SIG-M5 (cell line): ENCODE data around the gene MCFD2.
"Not testable (repeated sequence)": the region's sequence is repeated elsewhere in the genome, so short reads cannot be mapped to it uniquely, and the experiment has no call there.

Experiments
- DNase-seq: peaks from one replicate; lab custom pipeline; 2025; lab: John Stamatoyannopoulos, UW

MCFD2 gene

DNA sequence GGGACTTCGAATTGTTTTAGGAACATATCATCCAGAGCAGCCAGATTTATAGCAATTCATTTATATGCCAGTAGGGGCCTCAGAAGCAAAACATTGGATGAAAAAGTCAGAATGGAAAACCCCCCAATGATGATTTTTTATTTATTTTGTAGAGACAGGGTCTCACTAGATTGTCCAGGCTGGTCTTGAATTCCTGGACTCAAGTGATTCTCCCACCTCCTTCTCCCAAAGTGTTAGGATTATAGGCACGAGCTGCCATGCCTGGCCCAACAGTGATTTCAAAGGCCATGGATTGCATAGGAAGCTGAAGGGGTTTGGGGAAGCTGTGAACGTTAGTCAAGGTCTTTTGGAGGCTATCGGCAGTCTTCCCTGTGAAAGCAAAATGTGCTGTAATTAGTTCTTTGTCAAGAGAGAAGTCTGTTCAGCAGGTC is 21.9 kb upstream of the MCFD2 start:
- no peak for DNase-seq

DNA sequence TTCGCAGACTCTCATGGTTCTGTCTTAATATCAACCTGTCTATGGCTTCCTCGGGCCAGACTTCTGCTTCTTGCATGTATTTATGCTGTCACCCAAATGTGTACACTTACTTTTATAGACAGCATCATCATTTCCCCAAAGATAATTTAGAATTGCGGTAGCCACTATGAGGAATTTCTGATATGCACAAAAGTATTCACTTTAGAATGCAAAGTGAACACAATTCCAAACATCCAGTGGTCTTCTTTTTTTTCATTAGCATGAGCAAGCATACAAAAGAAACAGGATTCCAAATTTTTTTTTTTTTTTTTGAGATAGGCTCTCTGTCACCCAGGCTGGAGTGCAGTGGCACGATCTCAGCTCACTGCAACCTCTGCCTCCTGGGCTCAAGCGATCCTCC is 21.0 kb upstream of the MCFD2 start:
- no peak for DNase-seq

DNA sequence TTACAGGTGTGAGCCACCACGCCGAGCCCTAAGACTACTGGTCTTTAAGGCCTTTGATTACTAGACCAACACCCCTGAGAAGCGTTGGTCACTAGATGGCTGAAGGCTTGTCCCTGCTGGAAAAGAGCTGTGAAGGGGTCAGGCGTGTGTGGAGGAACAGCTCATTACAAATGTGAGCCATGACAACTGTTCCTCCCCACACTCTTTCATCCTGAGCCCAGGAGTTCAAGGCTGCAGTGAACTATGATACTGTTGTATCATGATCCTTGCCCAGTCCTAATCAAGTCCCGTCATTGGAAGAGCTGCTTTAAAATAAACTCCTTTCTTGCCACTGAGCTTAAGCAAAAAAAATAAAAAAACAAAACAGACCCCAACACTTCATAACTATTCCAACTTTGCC is 19.5 kb upstream of the MCFD2 start:
- no peak for DNase-seq

DNA sequence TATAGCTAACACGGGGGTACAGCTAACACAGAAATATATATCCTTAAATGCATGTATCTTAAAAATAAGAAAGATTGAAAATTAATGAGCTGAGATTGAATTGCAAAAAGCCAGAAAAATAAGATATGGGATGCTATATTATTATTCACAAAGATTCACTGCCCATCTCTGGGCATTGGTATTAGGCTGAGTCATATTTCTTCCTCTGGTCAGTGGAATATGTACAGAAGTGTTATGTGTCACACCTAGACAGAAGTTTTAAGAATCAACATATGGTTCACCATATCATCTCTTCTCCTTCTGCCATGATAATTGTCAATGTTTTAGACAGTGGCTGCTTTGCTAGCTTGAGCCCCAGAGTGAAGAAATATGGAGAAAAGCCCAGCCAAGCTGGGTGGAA is 14.0 kb upstream of the MCFD2 start:
- DNase-seq: no peak

DNA sequence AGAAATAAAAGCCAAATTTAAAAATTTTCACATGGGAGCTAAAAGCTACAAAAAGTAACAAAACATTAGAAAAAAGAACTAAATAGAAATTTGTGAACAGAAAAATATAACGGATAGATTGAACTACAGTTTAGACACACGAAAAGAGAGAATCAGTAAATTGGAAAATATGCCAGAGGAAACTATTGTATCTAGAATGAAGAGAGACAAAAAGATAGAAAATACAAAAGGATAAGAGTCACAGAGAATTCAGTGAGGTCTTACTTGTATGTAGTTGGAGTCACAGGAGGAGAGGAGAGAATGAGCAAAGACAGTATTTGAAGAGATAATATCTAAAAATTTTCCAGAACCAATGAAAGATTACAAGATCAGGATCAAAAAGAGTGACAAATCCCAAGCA is 11.3 kb upstream of the MCFD2 start:
- DNase-seq: no peak

DNA sequence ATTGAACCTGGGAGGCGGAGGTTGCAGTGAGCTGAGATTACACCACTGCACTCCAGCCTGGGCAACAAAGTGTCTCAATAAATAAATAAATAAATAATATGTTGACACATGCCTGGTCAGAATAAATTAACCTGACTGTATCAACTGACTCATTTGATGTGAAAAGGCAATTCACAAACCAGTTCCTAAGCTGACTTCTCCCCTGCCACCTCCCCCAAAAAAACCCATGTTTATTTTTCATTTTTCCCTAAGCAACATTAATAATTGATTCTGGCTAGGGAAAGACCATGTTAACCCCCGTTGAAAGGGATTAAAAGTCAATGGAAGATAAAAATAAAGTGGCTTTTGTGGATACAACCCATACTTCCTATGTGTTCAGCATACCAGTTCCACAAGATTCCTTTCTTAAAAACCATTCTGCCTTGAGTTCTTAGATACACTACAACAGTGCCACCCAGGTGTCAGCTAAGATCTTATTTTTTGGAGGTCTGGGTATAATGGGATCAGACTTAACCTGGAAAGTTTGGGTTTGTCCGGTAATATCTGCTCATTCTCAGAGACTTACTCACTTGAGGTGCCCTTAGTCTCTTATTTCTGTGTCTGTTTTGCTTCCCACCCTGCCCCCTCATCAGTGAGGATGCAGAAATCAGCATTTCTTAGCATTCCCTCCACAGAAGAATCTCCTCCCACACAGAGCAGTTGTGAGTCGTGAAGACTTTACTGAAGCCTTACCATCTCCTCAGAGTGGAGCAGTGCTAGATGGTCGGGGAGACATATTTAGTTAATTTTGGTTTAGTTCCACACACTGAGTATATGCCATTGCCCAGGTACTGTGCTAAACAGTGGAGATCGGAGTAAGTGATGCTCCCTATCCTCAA is 10.1 kb upstream of the MCFD2 start:
- DNase-seq: no peak

DNA sequence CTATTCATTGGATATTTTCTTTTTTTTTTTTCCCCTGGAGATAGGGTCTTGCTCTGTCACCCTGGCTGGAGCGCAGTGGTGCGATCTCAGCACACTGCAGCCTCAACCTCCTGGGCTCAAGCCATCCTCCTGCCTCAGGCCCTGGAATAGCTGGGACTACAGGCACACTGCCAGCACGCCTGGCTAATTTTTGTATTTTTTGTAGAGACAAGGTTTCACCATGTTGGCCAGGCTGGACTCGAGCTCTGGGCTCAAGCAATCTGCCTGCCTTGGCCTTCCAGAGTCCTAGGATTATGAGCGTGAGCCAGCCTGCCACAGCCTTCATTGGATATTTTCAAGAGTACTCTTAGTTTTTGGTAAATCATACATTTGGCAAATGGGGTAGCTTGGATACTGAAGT is 9.0 kb upstream of the MCFD2 start:
- DNase-seq: no peak

DNA sequence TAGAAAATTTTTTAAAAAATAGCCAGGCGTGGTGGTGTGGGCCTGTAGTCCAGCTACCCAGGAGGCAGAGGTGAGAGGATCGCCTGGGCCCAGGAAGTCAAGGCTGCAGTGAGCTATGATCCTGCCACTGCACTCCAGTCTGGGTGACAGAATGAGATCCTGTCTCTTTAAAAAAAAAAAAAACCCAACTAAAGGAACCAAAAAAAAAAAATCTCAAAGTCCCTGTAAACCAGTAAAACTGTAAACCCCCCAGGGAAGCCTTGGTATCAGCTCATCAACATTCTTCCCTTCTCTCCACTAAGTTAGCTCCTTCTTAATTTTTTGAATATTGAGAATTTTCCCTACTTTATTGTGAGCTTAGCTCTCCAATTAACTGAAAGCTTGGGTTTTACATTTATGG is 8.4 kb upstream of the MCFD2 start:
- no peak for DNase-seq

DNA sequence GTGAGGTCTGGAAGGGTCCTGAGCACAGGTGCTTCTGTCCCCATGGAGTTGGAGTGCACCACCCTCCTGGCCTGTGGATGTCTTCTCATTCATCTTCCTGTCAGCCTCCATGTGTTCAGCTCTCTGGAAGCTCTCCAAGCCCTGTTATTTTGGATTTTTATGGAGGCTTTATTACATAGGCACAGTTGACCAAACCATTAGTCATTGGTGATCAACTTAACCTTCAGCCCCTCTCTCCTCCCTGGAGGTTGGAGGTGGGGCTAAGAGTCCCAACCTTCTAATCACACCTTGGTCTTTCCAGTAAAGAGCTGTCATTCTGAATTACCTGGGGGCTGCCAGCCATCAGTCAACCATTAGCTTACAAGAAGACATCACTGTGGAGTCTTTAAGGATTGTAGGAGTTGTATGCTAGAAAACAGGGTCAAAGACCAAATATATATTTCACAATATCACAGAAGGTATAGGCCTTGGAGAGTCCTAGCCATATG is 7.5 kb upstream of the MCFD2 start:
- DNase-seq: no peak

DNA sequence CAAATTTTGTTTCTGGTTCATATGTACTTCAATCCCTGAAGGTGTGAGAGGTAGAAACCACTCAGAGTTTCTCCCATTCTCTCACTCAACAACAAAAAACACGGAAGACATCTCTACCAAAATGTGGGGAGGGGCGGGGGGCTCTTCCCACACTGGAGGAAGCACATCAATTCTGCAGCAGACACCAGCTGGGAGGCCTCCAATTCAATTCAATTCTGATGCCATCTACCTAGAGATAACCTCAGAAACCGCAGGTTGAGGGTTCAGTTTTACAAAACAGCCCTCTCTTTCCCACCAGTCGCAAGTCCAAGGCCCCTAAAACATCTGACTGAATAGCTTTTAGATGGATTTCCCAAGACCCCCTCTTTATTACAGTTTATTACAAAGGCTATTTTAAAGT is 7.0 kb upstream of the MCFD2 start:
- DNase-seq: no peak

DNA sequence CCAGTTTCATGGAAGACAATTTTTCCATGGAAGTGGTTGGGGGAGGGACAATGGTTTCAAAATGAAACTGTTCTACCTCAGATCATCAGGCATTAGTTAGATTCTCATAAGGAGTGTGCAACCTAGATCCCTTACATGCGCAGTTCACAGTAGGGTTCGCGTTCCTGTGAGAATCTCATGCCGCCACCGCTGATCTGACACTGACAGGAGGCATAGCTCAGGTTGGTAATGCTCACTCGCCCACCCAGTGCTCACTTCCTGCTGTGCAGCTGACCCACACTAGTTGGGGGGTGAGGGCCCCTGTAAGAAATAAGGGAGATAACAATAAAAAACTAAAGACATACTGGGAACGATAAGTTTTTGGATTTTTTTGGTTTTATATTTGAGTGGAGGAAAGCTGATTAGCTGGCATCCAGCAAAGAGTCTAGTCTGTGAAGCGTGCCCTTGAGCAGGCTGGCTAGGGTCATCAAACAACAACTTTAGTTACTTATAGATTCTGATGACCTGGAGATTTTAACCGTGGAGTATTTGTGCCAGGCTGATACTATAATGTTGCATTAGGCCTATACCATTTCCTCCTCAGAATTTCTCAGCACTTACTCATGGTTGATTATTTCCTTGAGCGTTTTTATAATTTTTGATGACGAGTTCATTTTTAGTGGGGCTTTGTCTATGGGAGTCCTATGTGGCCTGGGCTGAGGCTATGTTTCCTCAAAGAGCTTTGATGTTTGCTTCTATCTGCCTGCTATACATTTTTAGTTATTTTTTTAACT is 6.3 kb upstream of the MCFD2 start:
- DNase-seq: no peak

DNA sequence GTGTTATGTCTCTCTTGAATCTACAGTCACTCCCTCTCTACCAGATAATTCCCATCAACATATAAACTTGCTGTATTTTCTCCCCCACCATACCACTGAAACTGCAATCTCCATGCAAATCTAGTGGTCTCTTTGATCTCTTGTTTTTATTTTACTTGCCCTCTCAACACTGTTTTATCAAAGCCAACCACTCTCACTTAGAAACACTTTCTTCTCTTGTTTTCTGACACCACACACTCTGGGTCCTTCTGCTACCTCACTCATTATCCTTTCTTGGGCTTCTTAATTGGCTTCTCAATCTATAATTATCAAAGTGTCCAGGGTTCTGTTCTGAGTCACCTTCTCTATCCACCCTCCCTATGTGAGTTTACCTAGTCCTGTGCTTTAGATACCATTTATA is 2.0 kb upstream of the MCFD2 start:
- DNase-seq: no peak

DNA sequence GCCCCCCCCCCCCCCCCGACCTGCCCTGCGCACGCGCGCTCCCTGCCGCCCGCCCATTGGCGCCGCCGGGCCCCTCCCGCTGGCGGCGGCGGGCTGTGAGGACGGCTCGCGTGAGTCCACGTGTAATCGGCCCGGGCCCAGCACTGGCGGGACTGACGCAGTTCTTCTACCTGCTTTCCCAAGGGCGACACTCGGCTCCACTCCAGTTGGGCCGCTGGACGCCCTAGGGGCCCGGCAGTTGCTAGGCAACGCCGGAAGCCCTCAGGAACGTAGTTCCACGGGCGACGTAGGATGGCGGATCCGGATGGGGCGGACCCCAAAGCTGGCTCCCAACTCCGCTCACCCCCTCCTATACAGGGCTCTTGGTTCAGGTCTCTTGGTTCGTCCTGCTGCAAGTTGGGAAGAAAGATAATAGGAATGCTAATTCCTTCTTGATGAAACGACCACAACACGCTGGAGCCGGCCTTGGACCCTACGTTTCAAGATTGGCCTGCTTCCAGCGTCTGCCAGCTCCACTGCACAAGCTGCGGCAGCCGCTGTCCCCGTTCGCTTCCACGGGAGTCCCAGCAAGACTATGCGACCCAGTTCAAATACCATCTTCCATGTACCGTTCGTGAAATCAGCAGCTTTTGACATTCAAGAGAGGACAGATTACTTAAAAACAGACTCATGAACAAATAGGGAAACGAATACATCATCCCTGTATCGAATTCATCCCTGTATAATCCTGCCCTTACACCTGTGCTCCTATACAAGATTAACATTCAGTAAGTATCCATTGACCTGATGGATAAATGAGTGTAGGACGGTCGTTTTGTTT is 415 bp upstream of the MCFD2 start:
- no peak for DNase-seq

DNA sequence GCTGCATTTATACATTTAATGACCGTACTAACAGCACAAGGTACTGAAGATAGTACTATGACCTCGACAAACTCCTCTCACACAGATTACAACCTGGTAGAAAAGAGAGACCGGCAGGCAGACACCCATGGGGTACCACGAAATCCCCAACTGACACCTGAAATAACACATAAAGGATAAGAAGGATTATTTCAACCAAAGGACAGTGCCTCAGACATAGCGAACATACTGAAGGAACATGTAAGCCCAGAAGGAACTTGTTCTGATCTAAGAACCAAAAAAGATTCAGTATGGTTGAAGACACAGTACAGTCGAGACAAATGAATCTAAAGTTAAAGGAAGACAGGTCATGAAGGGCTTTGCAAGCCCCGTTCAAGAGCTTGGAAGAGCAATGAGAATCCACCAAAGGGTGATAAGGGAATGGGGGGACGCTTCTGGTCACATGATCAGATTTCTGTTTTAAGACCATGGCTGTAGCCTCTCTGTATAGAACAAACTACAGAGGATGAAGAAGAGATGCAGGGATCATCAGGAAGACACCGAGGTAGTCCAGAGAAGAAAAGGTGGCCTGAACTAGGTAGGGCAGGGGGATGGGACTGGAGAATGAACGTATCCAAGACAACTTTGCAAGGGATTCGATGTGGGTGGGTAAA is 902 bp downstream of the MCFD2 start:
- DNase-seq: no peak

DNA sequence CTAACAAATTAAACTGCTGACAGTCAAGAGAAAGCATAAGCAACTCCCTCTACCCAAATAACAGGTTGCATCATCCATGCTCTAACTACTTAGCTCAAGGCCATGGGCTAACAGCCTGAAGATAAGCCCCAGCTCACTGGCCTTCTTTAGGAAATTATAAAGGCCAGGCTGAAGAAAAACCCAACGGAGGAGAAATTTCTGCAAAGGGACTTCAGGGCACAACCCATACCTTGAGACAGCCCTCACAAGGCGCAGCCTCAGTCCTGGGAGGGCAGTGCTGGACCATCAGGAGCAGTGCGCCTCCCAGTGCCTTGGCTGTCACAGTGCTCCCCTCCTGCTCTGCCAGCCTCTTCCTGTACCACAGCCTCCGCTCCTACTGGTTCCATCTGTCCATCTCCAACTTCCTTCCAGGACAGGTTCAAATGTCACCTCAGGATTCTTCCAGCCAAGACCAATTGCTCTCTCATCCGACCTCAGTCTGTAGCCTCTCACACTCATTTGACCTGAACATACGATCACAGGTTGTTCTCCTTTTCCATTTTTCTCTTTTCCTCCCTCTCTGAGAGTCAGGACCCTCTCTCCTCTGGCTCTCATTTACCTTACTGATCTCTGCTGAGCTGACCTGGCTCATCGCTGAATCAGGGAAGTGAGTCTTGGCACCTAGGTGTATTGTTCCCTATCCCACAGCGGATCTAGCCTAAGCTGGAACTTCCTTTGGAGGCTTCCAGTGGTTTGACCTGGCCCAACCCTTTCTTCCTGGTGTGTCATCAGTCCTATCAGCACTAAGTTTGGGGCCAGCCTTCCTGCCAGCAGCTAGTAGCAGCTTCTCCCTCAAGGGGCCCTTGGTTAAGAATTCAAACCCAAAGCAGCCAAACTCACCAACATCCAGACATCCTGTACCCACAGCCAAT is 1.9 kb downstream of the MCFD2 start:
- no peak for DNase-seq

DNA sequence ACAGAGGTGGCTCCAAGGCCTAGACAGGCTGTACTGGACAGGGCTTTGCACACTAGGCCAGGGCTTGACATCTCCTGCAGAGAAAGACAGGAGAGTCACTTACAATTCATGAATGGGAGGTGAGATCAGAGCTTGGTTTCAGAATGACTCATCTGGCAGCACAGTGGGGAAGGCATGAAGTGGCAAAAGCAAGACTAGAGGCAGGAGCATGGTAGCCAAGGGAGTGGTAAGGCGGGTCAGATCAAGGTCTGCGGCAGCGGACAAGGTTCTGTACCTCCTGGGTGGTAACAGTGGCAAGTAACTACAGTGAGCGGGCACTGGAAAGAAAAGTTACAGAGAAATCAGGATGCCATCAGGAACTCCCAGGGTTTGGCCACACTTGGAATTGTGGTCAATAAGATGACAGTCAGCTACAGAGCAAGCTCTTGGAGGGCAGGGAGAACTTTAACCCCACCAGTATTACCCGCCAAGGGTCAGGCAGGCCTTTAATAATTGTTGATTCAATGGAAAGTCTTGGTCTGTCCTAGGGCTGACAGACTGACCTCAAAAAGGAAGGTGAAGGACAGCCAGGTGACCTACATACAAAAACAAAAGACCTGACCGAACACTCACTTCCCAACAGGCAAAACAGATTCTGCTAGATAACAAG is 5.7 kb downstream of the MCFD2 start:
- no peak for DNase-seq

DNA sequence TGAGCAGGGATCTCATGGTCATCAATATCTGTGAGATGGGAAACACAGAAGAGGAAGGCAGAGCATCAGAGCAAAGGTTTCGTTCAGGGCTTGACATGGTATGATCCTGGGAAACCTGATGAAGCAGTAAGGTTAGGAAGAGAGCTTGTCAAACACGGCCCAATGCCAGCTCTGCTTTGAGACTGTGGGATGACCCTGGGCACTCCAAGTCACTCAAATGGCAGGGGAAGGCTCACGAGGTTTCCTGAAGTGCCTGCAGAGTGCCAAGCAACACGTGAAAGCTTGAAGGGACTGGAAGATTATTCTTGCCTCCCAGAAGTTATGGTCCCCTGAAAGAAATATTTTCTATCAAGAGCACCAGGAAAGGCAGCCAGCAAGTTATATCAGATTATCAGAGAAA is 6.5 kb downstream of the MCFD2 start:
- DNase-seq: no peak

DNA sequence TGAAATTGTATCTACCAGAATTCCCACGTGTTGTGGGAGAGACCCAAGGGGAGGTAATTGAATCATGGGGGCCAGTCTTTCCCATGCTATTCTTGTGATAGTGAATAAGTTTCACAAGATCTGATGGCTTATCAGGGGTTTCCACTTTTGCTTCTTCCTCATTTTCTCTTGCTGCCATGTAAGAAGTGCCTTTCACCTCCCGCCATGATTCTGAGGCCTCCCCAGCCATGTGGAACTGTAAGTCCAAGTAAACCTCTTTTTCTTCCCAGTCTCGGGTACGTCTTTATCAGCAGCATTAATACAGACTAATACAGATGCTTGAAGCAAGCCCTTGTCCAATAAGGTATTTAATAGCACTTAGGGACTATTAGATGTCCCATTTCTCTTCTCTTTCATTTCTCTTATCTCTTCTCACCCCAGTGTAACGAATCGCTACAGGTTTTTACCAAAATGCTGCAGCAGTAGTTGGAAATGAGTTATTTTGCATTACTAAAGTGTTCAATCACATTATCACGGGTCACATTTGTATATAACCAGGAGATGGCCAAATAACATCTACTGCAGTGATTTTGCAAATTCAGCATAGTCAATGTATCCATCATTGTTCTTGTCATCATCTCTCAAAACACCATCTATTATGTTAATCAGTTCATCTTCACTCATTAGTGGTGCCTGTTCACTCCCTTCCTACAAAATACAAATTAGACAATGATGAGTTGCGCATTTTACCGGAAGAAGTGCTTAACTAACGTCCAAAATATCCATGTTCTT is 10.5 kb downstream of the MCFD2 start:
- DNase-seq: not testable (repeated sequence)

DNA sequence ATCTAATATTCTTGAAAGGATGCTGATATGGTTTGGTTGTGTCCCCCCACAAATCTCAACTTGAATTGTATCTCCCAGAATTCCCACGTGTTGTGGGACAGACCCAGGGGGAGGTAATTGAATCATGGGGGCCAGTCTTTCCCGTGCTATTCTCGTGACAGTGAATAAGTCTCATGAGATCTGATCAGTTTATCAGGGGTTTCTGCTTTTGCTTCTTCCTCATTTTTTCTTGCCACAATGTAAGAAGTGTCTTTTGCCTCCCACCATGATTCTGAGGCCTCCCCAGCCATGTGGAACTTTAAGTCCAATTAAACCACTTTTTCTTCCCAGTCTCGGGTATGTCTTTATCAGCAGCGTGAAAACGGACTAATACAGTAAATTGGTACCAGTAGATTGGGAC is 12.6 kb downstream of the MCFD2 start:
- not testable (repeated sequence) for DNase-seq
